ENCODE measurements around the gene SLC27A4.

The SLC27A4 gene

DNA sequence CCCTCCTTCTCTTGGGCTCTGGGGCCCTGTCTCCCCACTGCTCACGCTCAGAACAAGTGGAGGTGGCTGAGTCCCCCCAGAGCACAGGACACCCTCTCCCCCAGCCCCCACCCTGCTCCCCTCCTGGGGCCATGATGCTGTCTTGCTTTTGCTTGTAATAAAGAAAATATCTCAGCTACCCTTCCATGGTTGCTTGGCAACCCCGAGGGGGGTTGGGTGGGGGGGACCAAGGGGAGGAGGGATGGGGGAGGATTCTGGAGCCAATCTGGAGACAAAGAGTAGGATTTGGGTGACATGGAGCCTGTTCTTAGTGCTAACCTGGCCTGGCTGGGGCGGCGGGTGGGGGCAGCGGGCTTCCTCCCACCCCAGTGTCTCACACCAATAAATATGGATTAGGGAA is 64.2 kb downstream of the SLC27A4 start:
- in situ Hi-C loops (cut with MboI; ENCODE audit: low pct_unique_long_range_greater_than_20kb, low sequenced_read_pairs, unreplicated experiment), result no loop called here
- TF ChIP-seq, protein P1, sequence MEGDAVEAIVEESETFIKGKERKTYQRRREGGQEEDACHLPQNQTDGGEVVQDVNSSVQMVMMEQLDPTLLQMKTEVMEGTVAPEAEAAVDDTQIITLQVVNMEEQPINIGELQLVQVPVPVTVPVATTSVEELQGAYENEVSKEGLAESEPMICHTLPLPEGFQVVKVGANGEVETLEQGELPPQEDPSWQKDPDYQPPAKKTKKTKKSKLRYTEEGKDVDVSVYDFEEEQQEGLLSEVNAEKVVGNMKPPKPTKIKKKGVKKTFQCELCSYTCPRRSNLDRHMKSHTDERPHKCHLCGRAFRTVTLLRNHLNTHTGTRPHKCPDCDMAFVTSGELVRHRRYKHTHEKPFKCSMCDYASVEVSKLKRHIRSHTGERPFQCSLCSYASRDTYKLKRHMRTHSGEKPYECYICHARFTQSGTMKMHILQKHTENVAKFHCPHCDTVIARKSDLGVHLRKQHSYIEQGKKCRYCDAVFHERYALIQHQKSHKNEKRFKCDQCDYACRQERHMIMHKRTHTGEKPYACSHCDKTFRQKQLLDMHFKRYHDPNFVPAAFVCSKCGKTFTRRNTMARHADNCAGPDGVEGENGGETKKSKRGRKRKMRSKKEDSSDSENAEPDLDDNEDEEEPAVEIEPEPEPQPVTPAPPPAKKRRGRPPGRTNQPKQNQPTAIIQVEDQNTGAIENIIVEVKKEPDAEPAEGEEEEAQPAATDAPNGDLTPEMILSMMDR (IDR thresholded peaks at IDR 0.05; ENCODE audit: extremely low read depth, insufficient read depth, missing control alignments), result no peak

DNA sequence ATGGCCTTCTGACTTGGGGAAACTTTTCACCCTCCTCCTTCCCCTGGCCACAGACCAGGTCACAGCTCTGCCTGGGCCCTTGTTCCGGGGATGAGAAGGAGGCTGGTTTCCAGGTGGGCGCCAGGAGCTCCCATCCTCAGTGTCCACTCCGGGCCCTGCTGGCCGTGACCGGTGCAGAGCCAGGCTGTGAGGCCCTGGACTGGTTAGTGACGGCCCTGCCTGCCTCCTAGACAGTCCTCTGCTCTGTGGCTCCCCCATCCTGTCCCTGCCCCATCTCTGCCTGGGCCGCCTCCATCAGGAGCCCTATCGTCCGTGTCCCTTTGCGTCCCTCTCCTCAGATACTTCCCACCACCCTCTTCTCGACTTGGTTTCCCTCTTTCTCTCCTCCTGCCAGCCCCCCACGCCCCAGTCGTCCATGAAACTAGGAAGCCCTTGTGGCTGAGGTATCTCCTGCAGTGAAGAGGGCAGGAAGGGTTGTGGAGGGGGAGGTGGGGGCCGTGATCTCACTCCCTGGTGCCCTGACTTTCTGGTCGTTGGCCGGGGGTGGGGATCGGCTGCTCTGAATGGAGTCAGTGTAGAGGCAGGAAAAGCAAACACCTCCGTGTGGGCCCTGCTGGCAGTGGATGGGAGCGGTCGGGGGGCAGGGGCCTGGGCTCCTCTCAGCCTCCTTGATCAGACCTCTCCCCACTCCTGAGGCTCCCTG is 64.9 kb downstream of the SLC27A4 start:
- TF ChIP-seq, protein P1 (IDR thresholded peaks at IDR 0.05; ENCODE audit: extremely low read depth, insufficient read depth, missing control alignments), result no peak
- in situ Hi-C loops (cut with MboI; ENCODE audit: low pct_unique_long_range_greater_than_20kb, low sequenced_read_pairs, unreplicated experiment), result no loop called here
- no peak for DNase-seq (ENCODE audit: low spot score)

More for the DNA sequence above, 64.2 kb downstream of the SLC27A4 start:
- no peak for DNase-seq (ENCODE audit: low spot score)

DNA sequence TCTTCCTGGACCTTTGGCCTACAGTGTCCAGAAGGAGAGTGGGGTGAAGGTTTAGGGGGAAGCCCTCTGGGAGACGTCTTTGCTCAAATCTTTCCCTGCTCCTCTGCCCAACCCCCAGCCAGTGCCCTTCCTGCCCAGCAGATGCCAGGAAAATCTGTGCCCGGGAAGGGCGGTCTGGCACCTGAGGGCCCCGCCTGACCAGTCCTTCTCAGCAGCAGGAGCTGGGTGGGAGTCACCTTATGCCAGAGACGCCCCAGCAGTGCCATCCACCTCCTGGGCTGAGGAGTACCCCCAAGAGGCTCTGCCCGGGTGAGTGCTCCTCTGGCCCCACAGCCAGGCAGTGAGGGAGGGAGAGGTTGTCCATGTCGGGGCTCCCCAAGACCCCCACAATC is 65.4 kb downstream of the SLC27A4 start:
- no peak for DNase-seq (ENCODE audit: low spot score)
- in situ Hi-C loops (cut with MboI; ENCODE audit: low pct_unique_long_range_greater_than_20kb, low sequenced_read_pairs, unreplicated experiment), result no loop called here
- TF ChIP-seq, protein P1 (IDR thresholded peaks at IDR 0.05; ENCODE audit: extremely low read depth, insufficient read depth, missing control alignments), result no peak

- TF ChIP-seq, protein P1 (IDR thresholded peaks at IDR 0.05; ENCODE audit: extremely low read depth, insufficient read depth, missing control alignments), result no peak
- in situ Hi-C loops (cut with MboI; ENCODE audit: low pct_unique_long_range_greater_than_20kb, low sequenced_read_pairs, unreplicated experiment), result no loop called here
- DNase-seq (ENCODE audit: low spot score), result no peak
Measured at GRCh38 chr9:128406848-128407391, 66.6 kb downstream of the SLC27A4 start.

DNA sequence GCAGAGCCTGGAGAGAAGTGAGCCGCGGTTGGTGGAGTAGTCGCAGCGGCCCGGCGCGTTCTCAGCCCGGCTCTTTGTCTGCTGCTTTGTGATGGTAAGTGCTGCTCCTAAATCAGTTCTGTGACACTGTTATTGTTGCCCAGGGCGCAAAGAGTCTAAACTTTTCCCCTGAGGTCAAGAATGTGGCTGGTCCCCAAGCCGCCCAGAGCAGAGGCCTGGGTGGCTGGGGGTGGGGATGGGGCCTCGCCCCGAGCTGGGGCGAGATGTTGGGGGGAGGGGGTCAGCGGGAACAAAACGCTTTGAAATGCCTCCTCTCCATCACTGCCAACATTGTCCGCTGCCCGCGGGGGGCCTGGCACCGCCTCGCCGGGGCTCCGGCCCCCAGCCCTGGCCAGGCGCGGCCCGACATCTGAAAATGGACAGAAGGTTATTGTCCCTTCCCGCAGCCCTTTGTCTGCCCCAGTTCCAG is 68.7 kb downstream of the SLC27A4 start:
- in situ Hi-C loops (cut with MboI; ENCODE audit: low pct_unique_long_range_greater_than_20kb, low sequenced_read_pairs, unreplicated experiment), result no loop called here
- TF ChIP-seq, protein P1 (IDR thresholded peaks at IDR 0.05; ENCODE audit: extremely low read depth, insufficient read depth, missing control alignments), result no peak
- no peak for DNase-seq (ENCODE audit: low spot score)

DNA sequence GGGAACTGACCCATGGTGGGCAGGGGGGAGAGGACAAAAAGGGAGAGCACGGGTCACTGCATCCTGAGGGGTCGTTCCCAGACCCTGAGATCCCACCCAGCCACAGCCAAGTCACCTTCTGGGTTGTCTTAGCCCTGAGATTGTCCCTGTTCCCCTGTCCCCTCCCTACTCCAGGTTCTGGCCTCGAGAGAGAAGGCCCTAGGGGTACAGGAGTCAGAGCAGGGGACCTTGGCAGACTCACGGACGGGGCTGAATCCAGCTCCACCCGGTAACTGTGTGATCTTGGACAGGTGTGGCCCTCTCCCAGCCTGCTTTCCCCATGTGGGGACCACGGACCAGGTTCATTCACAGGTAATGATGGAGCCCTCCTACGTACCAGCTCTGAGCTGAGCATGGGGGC is 69.1 kb downstream of the SLC27A4 start:
- in situ Hi-C loops (cut with MboI; ENCODE audit: low pct_unique_long_range_greater_than_20kb, low sequenced_read_pairs, unreplicated experiment), result no loop called here
- TF ChIP-seq, protein P1 (IDR thresholded peaks at IDR 0.05; ENCODE audit: extremely low read depth, insufficient read depth, missing control alignments), result no peak
- DNase-seq (ENCODE audit: low spot score), result no peak
